Activated CD4-positive, alpha-beta T cell treated with anti-CD3 and anti-CD28 coated beads, Interleukin-2, amount 10 ng/mL, durations not matched to agents 7 days and 5 days (primary cell): ENCODE measurements around the gene KIF1A. TPM values are rescaled to one million over a fixed set of nuclear protein-coding genes. Genes with fewer than 3 reads are reported as not detected.

Experiments
- CTCF ChIA-PET: fragments of 350-600 bp; sonication (Branson Sonifier 250); formaldehyde crosslinking; loops from one replicate; lab custom pipeline; 2021; ENCODE audit warnings: antibody characterized with exemption; lab: Charles Lee
- POLR2A ChIA-PET: fragments of 350-600 bp; sonication (Branson Sonifier 250); formaldehyde crosslinking; loops from one replicate; lab custom pipeline; 2021; ENCODE audit warnings: antibody characterized with exemption; lab: Charles Lee
- DNase-seq: peaks from one replicate; pipeline ENCODE4 v3.0.0-alpha.2; 2020
- H3K27ac Mint-ChIP-seq: one replicate; pipeline ENCODE4 v1.8.0; 2021; ENCODE audit warnings: mild to moderate bottlenecking, moderate library complexity, mixed read lengths
- H3K27me3 Mint-ChIP-seq: one replicate; pipeline ENCODE4 v1.8.0; 2021; ENCODE audit warnings: mixed read lengths
- H3K36me3 Mint-ChIP-seq: one replicate; pipeline ENCODE4 v1.8.0; 2021; ENCODE audit warnings: low read depth, mixed read lengths
- H3K4me1 Mint-ChIP-seq: one replicate; pipeline ENCODE4 v1.8.0; 2021; ENCODE audit warnings: mixed read lengths
- H3K4me3 Mint-ChIP-seq: one replicate; pipeline ENCODE4 v1.8.0; 2021; ENCODE audit warnings: mild to moderate bottlenecking, moderate library complexity, mixed read lengths
- H3K9me3 Mint-ChIP-seq: one replicate; pipeline ENCODE4 v1.8.0; 2021; ENCODE audit warnings: mixed read lengths
- total RNA-seq, 2 experiments: library from RNA; stranded (reverse); gene quantifications; one replicate each; pipeline ENCODE4 v1.2.3, GENCODE V29; 2021

Gene KIF1A
- total RNA-seq, 2 experiments from 2014 or later = 0.37 to 0.40 TPM

DNA sequence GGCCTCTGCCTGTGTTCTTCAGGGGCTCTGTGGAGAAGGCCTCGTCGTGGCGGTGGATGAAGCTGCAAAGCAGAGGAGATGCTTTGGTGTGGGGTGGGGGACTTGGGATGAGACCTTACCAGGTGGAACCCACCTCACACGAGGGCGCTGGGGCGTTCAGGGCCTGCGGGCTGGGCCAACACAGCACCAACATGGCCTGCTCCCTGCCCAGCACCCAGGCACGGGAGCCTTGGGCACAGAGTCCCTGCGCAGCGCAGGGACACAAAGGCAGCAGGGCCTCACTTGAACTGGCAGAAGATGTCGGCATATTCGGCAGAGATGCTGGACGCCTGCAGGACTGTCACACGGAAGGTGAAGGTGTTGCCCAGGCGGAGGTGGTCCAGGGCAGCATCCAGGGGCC lies 74.6 kb downstream of the KIF1A start:
- Mint-ChIP-seq H3K27ac (no peak overlapping the region), H3K27me3 (no peaks in the 10 kb centered on the region), H3K4me3 (no peak overlapping the region), H3K4me1 (no peaks in the 10 kb centered on the region), H3K36me3 (no peaks in the 10 kb centered on the region), H3K9me3 (no peaks in the 10 kb centered on the region)
- ChIA-PET POLR2A (no interaction called here), CTCF (no interaction called here)
- DNase-seq = no peak

DNA sequence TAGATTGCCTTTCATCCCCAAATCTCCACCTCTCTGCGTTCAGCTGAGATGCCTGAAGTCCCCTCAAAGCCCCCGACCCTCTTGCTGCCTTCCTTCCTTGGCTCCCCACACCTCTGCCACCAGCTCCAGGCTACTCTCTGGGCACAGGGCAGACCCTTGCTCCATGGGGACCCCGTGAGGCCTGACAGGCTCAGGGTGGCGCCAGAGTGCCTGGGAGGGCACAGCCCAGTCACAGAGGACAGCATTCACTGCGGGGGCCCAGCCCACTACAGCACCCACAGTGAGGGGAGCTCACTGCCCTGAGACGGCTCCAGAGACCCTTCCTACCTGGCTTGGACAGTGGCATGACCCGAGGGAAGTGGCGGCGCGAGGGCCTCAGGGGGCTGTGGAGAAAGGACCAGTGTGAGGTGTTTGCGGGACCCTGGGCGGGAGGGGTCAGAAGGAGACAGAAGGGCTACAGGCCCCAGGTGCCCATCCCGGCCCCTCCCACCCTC lies 77.4 kb downstream of the KIF1A start:
- Mint-ChIP-seq H3K36me3 (no peaks in the 10 kb centered on the region), H3K4me1 (no peaks in the 10 kb centered on the region), H3K9me3 (no peaks in the 10 kb centered on the region), H3K27me3 (no peaks in the 10 kb centered on the region), H3K27ac (no peak overlapping the region), H3K4me3 (no peak overlapping the region)
- ChIA-PET CTCF (no interaction called here), POLR2A (no interaction called here)
- DNase-seq = no peak

DNA sequence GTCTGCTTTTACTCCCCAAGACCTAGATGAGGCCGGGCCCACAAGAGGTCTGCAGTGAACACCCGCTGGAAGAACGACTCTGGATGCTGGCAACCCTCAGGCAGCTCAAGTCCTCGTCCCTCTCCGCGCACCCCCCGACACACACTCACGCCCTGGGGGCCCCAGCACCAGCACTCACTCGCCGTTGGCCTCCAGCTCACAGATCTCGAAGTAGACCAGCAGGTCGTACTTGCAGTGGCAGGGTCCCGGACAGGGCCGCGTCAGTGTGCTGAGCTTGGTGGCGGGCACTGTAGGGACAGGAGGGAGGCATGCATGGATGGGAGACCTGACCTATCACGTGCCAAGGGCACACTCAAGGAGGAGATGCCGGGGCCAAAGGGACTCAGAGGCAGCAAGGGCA lies 78.9 kb downstream of the KIF1A start:
- Mint-ChIP-seq H3K27ac (no peak overlapping the region), H3K4me3 (no peak overlapping the region), H3K4me1 (no peaks in the 10 kb centered on the region), H3K9me3 (no peaks in the 10 kb centered on the region), H3K36me3 (no peaks in the 10 kb centered on the region), H3K27me3 (no peaks in the 10 kb centered on the region)
- POLR2A ChIA-PET = no interaction called here
- CTCF ChIA-PET = interaction anchor here (1.8 kb wide), 1 partner anchor 9 kb away, joined by 4 read pairs; no protein-coding TSS in a partner anchor
- no peak for DNase-seq

DNA sequence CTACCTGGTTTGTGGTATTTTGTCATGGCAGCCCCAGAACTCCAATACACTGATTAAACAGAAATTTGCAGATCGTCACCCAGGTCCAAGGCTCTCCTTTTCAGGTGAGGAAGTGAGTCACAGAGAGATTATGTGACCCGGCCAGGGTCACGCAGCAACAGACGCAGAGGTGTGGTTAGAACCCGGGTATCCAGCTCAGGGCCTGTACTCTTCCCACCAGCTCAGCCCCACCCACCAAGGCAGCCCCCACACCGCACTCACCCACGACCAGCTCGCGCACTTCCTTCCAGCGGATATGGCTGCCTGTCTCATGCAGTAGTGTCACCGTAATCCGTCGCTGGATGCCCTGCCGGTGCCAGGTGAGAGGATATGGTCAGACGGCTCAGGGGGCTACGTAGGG lies 80.2 kb downstream of the KIF1A start:
- Mint-ChIP-seq H3K4me3 (no peak overlapping the region), H3K27ac (peak overlapping the region; percentile 47), H3K9me3 (no peaks in the 10 kb centered on the region), H3K4me1 (no peaks in the 10 kb centered on the region), H3K36me3 (no peaks in the 10 kb centered on the region), H3K27me3 (no peaks in the 10 kb centered on the region)
- peak; percentile 17 for DNase-seq
- CTCF ChIA-PET = interaction anchor here (0.5 kb wide), 1 partner anchor 86 kb away, joined by 3 read pairs; no protein-coding TSS in a partner anchor
- POLR2A ChIA-PET = no interaction called here

DNA sequence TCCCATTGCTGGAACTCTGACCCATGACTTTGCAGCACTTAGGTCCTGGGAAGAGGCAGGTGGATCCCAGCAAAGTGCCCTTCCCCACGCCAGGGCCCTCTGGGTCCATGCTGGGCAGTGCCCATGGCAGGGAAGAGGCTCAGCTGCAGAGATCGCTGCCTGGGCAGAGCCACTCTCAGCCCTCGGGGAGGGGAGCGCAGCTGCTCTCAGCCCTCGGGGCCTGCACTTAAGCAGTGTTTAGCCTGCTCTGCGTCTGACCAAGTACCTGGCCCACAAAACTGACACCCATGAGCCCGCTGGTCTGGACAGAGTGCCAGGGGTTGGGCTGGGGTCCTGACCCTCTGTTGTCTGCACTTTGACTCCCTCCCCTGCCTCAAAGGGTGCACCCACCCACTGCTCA lies 82.1 kb downstream of the KIF1A start:
- H3K27ac Mint-ChIP-seq = no peak overlapping the region
- H3K9me3 Mint-ChIP-seq = no peaks in the 10 kb centered on the region
- H3K4me1 Mint-ChIP-seq = no peaks in the 10 kb centered on the region
- no peaks in the 10 kb centered on the region for H3K36me3 Mint-ChIP-seq
- H3K27me3 Mint-ChIP-seq = no peaks in the 10 kb centered on the region
- no peak overlapping the region for H3K4me3 Mint-ChIP-seq
- DNase-seq = no peak
- CTCF ChIA-PET = no interaction called here
- POLR2A ChIA-PET = no interaction called here

DNA sequence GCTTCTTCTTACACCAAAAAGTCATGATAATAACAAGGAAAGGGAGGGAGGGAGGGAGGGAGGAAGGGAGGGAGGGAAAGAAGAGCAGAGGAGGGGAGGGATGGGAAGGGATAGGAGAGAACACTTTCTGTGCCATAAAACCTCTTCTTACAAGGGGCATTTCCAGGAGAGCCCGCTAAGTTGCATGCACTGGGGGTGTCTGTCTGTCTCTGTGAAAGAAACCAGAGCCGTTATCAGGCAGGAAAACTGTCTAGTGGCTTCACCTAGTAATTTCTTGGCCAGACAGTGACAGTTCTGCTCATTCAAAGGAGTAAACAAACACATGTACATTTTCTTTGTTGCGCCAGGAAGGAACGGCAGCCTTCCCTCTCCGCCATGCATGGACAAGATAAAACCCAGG lies 82.5 kb downstream of the KIF1A start:
- H3K4me1 Mint-ChIP-seq = no peaks in the 10 kb centered on the region
- ChIA-PET CTCF (no interaction called here), POLR2A (no interaction called here)
- no peak overlapping the region for H3K27ac Mint-ChIP-seq
- no peaks in the 10 kb centered on the region for H3K36me3 Mint-ChIP-seq
- no peak for DNase-seq
- no peaks in the 10 kb centered on the region for H3K27me3 Mint-ChIP-seq
- H3K9me3 Mint-ChIP-seq = no peaks in the 10 kb centered on the region
- H3K4me3 Mint-ChIP-seq = no peak overlapping the region

DNA sequence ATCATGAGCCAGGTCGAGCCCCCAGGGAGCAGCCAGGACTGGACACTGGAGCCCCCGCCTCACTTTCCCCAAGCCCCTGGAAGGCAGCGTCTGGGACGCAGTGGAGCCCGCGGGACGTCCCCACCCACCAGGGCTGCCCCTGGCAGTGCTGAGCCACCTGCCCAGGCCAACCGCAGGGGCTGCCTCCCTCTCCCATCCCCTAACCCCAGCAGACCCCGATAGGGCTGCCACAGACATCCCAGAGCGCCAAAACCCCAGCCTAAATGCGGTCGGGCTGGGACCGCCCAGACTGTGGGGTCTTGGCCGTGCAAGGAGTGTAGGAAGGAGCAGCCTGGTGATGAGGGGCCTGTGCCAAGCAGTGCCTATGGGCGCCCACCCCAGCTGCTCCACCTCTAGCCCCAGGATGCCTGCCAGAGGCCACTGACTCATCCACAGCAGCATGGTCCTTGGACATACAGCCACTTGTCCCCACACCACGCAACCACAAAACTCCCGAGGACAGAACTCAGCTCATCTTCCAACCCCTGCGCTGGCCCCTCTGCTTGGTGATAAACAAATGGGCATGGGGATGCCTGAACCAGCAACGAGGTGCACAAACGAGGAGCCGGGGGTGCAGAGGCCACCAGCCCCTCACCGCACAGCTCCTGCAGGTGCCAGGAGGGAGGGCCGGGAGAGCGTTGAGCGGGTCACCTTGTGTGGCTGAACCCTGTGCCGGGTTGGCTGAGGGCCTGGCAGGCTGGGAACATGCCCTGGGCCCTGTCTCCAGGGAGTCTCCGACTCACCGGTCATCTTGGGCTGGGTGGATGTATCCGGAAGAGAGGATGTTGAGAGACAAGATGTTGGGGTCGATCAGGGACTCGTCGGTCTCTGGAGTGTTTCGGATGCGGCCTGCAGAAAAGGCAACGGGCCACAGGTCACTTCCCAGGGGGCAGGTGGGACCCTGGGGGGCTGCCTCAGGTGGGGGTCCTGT lies 83.5 kb downstream of the KIF1A start:
- Mint-ChIP-seq H3K4me3 (no peak overlapping the region), H3K27me3 (no peaks in the 10 kb centered on the region)
- POLR2A ChIA-PET = no interaction called here

DNA sequence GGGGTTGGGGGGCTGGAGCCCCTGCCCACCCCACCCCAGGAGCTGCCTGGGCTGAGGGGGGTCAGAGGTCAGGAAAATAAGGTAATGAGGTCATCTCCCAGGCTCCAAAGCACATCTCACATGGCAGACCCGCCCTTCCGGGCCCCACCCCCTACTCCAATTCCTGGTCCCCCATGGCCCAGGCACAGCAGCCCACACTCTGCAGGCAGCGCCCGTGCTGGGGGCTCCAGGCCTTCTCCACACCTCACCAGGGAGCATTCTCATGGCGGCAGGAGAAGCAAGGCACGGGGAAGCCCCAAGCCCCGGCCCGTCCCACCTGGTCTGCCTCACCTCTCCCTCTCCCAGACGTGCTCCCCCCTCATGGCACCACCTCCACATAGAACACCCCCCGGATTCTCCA lies 84.5 kb downstream of the KIF1A start:
- CTCF ChIA-PET = no interaction called here
- DNase-seq = no peak

More for the DNA sequence above, 83.5 kb downstream of the KIF1A start:
- no peaks in the 10 kb centered on the region for H3K36me3 Mint-ChIP-seq
- CTCF ChIA-PET = no interaction called here
- DNase-seq = no peak
- H3K27ac Mint-ChIP-seq = no peak overlapping the region
- H3K9me3 Mint-ChIP-seq = no peaks in the 10 kb centered on the region
- no peaks in the 10 kb centered on the region for H3K4me1 Mint-ChIP-seq

DNA sequence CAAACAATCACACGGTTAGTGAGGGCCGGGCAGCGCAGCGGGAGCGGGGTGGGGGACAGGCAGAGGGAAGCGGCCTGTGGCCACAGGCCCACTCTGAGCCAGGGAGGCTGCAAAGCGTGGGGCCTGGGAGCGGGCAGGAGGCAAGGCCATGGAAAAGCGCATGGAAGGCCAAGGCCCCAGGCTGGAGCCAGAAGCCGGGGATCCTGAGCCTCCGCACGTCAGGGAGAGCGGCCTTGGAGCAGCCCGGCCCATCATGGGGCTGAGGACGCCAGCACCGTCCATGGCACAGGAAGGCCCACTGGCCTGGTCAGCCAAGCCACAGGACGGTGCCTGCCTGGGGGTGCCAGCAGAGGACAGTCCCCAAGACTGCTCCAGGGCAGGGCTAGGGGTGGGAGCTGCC lies 85.3 kb downstream of the KIF1A start:
- Mint-ChIP-seq H3K27me3 (no peaks in the 10 kb centered on the region), H3K9me3 (no peaks in the 10 kb centered on the region), H3K27ac (no peak overlapping the region), H3K4me3 (no peak overlapping the region), H3K4me1 (no peaks in the 10 kb centered on the region), H3K36me3 (no peaks in the 10 kb centered on the region)
- ChIA-PET CTCF (no interaction called here), POLR2A (no interaction called here)
- no peak for DNase-seq

More for the DNA sequence above, 84.5 kb downstream of the KIF1A start:
- Mint-ChIP-seq H3K36me3 (no peaks in the 10 kb centered on the region), H3K27me3 (no peaks in the 10 kb centered on the region), H3K9me3 (no peaks in the 10 kb centered on the region), H3K4me1 (no peaks in the 10 kb centered on the region), H3K4me3 (no peak overlapping the region), H3K27ac (no peak overlapping the region)
- POLR2A ChIA-PET = no interaction called here

DNA sequence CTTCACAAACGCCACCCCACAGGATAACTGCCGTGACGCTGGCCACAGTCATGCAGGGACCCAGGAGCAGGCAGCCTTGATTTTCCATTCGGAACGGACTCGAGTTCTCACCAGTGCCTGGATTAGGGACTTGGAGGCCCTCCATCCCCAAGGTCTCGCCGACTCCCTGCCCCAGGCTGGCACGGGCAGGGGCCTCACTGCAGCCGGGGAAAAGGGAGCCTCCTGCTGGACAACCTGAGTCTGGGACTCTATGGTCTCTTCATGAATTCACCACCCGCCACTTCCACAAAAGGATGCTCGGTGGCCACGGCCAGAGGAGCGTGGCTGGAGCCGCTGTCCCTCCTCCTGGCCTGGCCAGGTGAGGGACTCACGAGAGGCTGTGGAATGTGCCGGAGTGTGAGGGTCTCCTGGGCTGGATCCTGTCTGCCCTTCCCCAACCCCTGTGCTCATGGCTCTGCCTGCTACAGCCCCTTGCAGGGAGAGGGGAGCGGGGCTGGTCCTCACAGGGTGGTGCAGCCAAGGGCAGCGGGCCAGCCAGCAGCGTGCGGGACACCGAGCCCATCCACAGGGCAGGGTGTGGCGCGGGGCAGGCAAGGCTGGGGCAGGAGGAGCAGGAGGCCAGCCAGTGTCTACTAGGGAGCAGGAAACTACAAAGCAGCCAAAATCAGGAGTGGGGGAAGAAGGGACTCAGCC lies 86.1 kb downstream of the KIF1A start:
- ChIA-PET POLR2A (no interaction called here), CTCF (no interaction called here)
- Mint-ChIP-seq H3K27ac (no peak overlapping the region), H3K9me3 (no peaks in the 10 kb centered on the region), H3K27me3 (no peaks in the 10 kb centered on the region), H3K4me1 (no peaks in the 10 kb centered on the region), H3K4me3 (no peak overlapping the region), H3K36me3 (no peaks in the 10 kb centered on the region)
- DNase-seq = peak; percentile 29

DNA sequence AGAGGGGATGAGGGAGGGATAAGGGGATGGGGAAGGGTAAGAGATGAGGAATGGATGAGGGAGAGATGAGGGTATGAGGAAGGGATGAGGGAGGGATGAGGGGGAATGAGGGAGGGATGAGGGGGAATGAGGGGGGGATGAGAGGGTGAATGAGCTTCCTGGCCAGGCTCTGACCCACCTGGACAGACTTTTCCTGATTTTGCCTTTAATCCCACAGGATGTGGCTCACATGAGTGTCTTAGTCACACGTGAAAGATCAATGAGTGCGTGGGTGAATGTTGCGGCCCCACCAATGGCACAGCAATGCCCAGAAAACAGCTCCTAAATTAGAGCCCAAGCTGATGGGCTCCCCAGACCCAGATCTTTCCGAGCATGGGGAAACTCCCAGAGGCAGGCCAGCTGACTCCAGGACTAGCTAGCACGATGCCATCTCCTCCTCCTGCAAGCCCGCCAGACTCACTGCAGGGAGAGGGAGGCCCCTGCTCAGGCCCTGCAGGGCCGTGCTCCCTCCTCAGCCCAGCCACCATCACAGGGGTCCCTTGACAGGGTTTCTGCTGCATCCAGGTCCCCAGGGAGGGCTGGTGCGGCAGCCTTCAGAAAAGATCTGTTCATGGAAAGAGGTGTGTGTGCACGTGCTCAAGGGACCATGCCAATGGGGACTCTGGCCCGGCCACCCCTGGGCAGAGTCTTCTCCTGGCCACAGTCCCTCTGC lies 87.0 kb downstream of the KIF1A start:
- Mint-ChIP-seq H3K36me3 (no peaks in the 10 kb centered on the region), H3K4me1 (no peaks in the 10 kb centered on the region), H3K9me3 (no peaks in the 10 kb centered on the region), H3K27me3 (no peaks in the 10 kb centered on the region), H3K27ac (no peak overlapping the region), H3K4me3 (no peak overlapping the region)
- no peak for DNase-seq
- CTCF ChIA-PET = no interaction called here
- POLR2A ChIA-PET = no interaction called here

DNA sequence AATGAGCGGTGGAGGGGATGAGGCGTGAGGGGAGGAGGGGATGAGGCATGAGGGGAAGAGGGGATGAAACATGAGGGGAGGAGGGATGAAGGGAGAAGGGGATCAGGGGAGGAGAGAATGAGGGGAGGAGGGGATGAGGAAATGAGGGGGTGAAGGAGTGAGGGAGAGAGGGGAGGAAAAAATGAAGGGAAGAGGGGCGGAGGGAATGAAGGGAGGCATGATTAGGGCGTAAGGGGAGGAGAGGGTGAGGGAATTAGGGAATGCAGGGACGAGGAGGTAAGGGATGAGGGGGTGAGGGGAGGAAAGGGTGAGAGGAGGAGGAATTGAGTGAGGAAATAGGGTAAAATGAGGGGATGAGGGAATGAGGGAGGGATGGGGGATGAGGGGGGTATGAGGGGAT lies 87.8 kb downstream of the KIF1A start:
- POLR2A ChIA-PET = no interaction called here
- no peak for DNase-seq
- CTCF ChIA-PET = no interaction called here
- no peaks in the 10 kb centered on the region for H3K36me3 Mint-ChIP-seq
- H3K4me3 Mint-ChIP-seq = no peak overlapping the region
- H3K4me1 Mint-ChIP-seq = no peaks in the 10 kb centered on the region
- no peaks in the 10 kb centered on the region for H3K27me3 Mint-ChIP-seq
- H3K9me3 Mint-ChIP-seq = no peaks in the 10 kb centered on the region
- no peak overlapping the region for H3K27ac Mint-ChIP-seq

DNA sequence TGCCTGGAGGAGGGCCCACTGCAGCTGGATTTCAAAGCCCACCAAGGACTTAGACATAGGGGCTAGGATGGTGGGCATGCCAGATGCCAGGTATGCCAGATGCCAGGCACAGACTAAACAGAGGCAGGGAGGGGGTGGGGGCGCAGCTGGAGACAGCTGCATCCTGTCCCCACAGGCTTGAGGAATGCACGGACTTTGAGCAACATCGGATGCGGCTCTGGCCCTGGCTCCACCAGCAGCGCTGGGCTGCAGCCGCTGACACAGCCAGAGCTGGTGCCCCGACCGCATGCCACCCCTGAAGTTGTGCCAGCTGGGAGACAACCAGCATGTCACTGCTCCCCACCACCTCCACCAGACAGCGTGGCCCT lies 88.9 kb downstream of the KIF1A start:
- Mint-ChIP-seq H3K27me3 (no peaks in the 10 kb centered on the region), H3K4me1 (no peaks in the 10 kb centered on the region), H3K4me3 (no peak overlapping the region), H3K9me3 (no peaks in the 10 kb centered on the region), H3K36me3 (no peaks in the 10 kb centered on the region), H3K27ac (no peak overlapping the region)
- CTCF ChIA-PET = no interaction called here
- POLR2A ChIA-PET = no interaction called here
- DNase-seq = no peak
